Naive thymus-derived CD8-positive, alpha-beta T cell (primary cell): ENCODE measurements around the gene DCDC2C. TPM values are rescaled to one million over a fixed set of nuclear protein-coding genes. Genes with fewer than 3 reads are reported as not detected.

ENCODE experiments used
- ATAC-seq, 2 donors: fragments of 150-1000 bp; cut with Tn5 transposase in 1 of 2; sonication (Bioruptor Pico), chemical (Tn5 transposase) in 1 of 2; 1 replicate in 1 of 2; 2 replicates in 1 of 2; pipeline ENCODE4 v1.10.0; 2021; ENCODE audit warnings: mild to moderate bottlenecking in 2 of 2, moderate library complexity in 2 of 2
- POLR2A ChIA-PET: fragments of 350-600 bp; sonication (Branson Sonifier 250); formaldehyde crosslinking; loops from one replicate; lab custom pipeline; 2021; ENCODE audit warnings: antibody characterized with exemption; lab: Charles Lee
- DNase-seq, 10 donors: peaks; one replicate each; pipeline versions ENCODE4 v3.0.0 to v3.0.0-alpha.2; 2020 to 2022
- H3K27ac Mint-ChIP-seq, 10 donors: one replicate each; pipeline ENCODE4 v1.8.0; 2020 to 2022; ENCODE audit warnings: mild to moderate bottlenecking in 10 of 10, mixed read lengths in 10 of 10, moderate library complexity in 4 of 10, inconsistent platforms in 1 of 10
- H3K27me3 Mint-ChIP-seq, 5 donors: one replicate each; pipeline ENCODE4 v1.8.0; 2021 to 2022; ENCODE audit warnings: mixed read lengths in 5 of 5
- H3K36me3 Mint-ChIP-seq, 3 donors: one replicate each; pipeline ENCODE4 v1.8.0; 2020 to 2022; ENCODE audit warnings: mixed read lengths in 3 of 3, mild to moderate bottlenecking in 2 of 3, inconsistent platforms in 1 of 3
- H3K4me1 Mint-ChIP-seq, 4 donors: one replicate each; pipeline ENCODE4 v1.8.0; 2021 to 2022; ENCODE audit warnings: mixed read lengths in 4 of 4
- H3K4me3 Mint-ChIP-seq, 10 donors: one replicate each; pipeline ENCODE4 v1.8.0; 2020 to 2022; ENCODE audit warnings: mild to moderate bottlenecking in 10 of 10, mixed read lengths in 10 of 10, moderate library complexity in 6 of 10, inconsistent platforms in 1 of 10
- H3K9me3 Mint-ChIP-seq, 9 donors: one replicate each; pipeline ENCODE4 v1.8.0; 2020 to 2022; ENCODE audit warnings: mixed read lengths in 9 of 9, mild to moderate bottlenecking in 3 of 9, inconsistent platforms in 1 of 9, moderate library complexity in 1 of 9
- polyA plus RNA-seq, 3 donors: library from polyadenylated mRNA; unstranded; fragments of 300-500 nt; fragmentation: Illumina TruSeq; gene quantifications; one replicate each; pipeline ENCODE4 v1.2.3, GENCODE V29; 2021
- total RNA-seq, 8 experiments: library from RNA in 2 of 8; stranded (reverse) in 2 of 8; gene quantifications; one replicate each; pipeline ENCODE4 v1.2.3 and lab custom pipeline; 2021 to 2026

DCDC2C gene
- total and polyA plus RNA-seq, 5 experiments from 2014 or later: not detected

- Mint-ChIP-seq H3K27me3 (peaks cover 0 to 7% (median 2%) of the 10 kb centered on the region in 5 donors), H3K27ac (no peak overlapping the region), H3K36me3 (no peaks in the 10 kb centered on the region), H3K9me3 (no peaks in the 10 kb centered on the region), H3K4me3 (no peak overlapping the region), H3K4me1 (peaks cover 0 to 3% (median 0%) of the 10 kb centered on the region in 4 donors)
- POLR2A ChIA-PET: no interaction called here
- ATAC-seq (no peak), DNase-seq (no peak)
These were observed 39.3 kb upstream of the DCDC2C start for GRCh38 chr2:3664118-3664517.

GRCh38 chr2:3664925-3665324 is 38.5 kb upstream of the DCDC2C start:
- ATAC-seq (no peak), DNase-seq (no peak)
- POLR2A ChIA-PET: no interaction called here
- no peak overlapping the region for H3K27ac Mint-ChIP-seq
- H3K9me3 Mint-ChIP-seq: no peaks in the 10 kb centered on the region
- no peak overlapping the region for H3K4me3 Mint-ChIP-seq
- peaks cover 2 to 11% (median 6%) of the 10 kb centered on the region in 5 donors for H3K27me3 Mint-ChIP-seq
- no peaks in the 10 kb centered on the region for H3K36me3 Mint-ChIP-seq
- H3K4me1 Mint-ChIP-seq: peaks cover 0 to 3% (median 0%) of the 10 kb centered on the region in 4 donors

- POLR2A ChIA-PET: no interaction called here
- DNase-seq: peak in 2 of 10 donors; percentile 6 to 45
These were observed 37.3 kb upstream of the DCDC2C start for GRCh38 chr2:3665886-3666612.

DNA sequence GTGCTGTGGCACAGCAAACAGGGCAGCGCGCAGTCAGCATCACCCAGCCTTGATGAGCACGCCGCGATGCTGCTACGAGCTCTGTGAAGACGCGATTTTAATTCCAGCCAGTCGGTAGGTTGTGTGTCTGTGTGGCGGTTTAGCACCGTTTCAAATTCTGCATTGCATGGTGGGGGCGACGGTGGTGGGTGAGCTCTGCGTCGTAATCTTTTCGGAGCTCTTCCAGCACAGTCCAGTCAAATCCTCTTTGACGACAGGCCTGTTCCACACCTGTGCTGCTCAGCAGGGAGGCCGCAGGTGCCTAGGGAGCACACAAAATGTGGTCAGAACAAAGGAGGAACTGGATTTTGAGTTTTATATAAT is 36.8 kb upstream of the DCDC2C start:
- no peak overlapping the region for H3K4me3 Mint-ChIP-seq
- no peaks in the 10 kb centered on the region for H3K9me3 Mint-ChIP-seq
- H3K4me1 Mint-ChIP-seq: no peaks in the 10 kb centered on the region
- DNase-seq (no peak), ATAC-seq (no peak)
- no peak overlapping the region for H3K27ac Mint-ChIP-seq
- peaks cover 2 to 18% (median 6%) of the 10 kb centered on the region in 5 donors for H3K27me3 Mint-ChIP-seq
- no peaks in the 10 kb centered on the region for H3K36me3 Mint-ChIP-seq
- POLR2A ChIA-PET: no interaction called here

More at GRCh38 chr2:3665886-3666612, 37.3 kb upstream of the DCDC2C start:
- no peaks in the 10 kb centered on the region for H3K9me3 Mint-ChIP-seq
- H3K36me3 Mint-ChIP-seq: no peaks in the 10 kb centered on the region
- H3K27ac Mint-ChIP-seq: no peak overlapping the region
- H3K27me3 Mint-ChIP-seq: peaks cover 2 to 18% (median 6%) of the 10 kb centered on the region in 5 donors
- H3K4me3 Mint-ChIP-seq: no peak overlapping the region
- H3K4me1 Mint-ChIP-seq: no peaks in the 10 kb centered on the region
- ATAC-seq: no peak

DNA sequence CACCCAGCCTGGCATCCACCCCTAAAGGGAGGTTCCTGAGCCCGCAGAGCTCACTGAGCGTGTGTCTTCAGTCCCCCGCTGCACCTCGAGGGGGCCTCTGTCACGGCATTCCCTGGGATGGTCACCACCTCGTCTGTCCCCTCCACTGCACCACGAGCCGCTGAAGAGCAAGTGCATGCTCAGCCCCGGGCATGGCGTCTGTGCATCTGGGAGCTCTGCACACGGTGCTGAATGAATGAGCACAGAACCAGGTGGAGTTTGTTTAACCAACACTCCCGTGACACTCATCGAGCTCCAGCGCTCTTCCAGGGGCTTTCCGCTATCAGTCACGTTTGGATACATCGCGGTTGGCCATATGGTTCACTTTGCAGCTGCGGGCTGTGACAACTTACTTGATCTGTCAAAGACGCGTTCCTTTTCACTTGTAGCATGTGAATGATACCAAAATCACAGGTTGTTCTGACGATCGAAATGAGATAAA is 36.2 kb upstream of the DCDC2C start:
- no peak for ATAC-seq
- H3K4me1 Mint-ChIP-seq: no peaks in the 10 kb centered on the region
- POLR2A ChIA-PET: no interaction called here
- H3K27me3 Mint-ChIP-seq: peaks cover 2 to 18% (median 6%) of the 10 kb centered on the region in 5 donors
- no peaks in the 10 kb centered on the region for H3K9me3 Mint-ChIP-seq
- DNase-seq: no peak
- H3K4me3 Mint-ChIP-seq: no peak overlapping the region
- no peaks in the 10 kb centered on the region for H3K36me3 Mint-ChIP-seq
- H3K27ac Mint-ChIP-seq: no peak overlapping the region

DNA sequence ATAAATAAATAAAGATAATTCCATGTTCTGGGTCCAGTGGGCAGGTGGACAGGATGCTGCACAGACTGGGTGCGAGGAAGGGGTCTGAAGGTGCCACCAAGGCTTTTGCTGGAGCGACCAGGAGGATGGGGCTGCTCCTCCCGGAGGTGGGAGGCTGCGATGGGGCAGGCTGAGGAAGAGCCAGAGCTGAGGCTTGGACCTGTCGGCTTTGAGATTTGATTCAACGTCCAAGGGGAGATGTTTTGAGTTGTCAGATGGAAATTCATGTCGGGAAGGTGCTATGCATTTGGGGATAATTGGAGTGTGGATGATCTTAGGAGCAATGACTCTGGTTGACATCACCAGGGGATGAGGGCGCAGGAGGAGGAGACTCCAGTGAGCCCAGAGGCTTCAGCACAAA is 33.7 kb upstream of the DCDC2C start:
- no peaks in the 10 kb centered on the region for H3K36me3 Mint-ChIP-seq
- H3K27me3 Mint-ChIP-seq: peaks cover 2 to 18% (median 6%) of the 10 kb centered on the region in 5 donors
- ATAC-seq (no peak), DNase-seq (no peak)
- H3K4me1 Mint-ChIP-seq: peaks cover 0 to 2% (median 0%) of the 10 kb centered on the region in 4 donors
- H3K27ac Mint-ChIP-seq: no peak overlapping the region
- no peaks in the 10 kb centered on the region for H3K9me3 Mint-ChIP-seq
- POLR2A ChIA-PET: no interaction called here
- H3K4me3 Mint-ChIP-seq: peak overlapping the region in 1 of 10 donors; percentile 2

- no peak overlapping the region for H3K27ac Mint-ChIP-seq
- H3K36me3 Mint-ChIP-seq: no peaks in the 10 kb centered on the region
- peaks cover 2 to 18% (median 6%) of the 10 kb centered on the region in 5 donors for H3K27me3 Mint-ChIP-seq
- no peak overlapping the region for H3K4me3 Mint-ChIP-seq
- peaks cover 0 to 2% (median 0%) of the 10 kb centered on the region in 4 donors for H3K4me1 Mint-ChIP-seq
- no peaks in the 10 kb centered on the region for H3K9me3 Mint-ChIP-seq
- POLR2A ChIA-PET: no interaction called here
- ATAC-seq (no peak), DNase-seq (peak in 1 of 10 donors; percentile 35)
These were observed 33.0 kb upstream of the DCDC2C start for GRCh38 chr2:3670376-3670775.

- Mint-ChIP-seq H3K4me1 (peaks cover 0 to 2% (median 0%) of the 10 kb centered on the region in 4 donors), H3K9me3 (no peaks in the 10 kb centered on the region), H3K36me3 (no peaks in the 10 kb centered on the region), H3K4me3 (no peak overlapping the region), H3K27me3 (peaks cover 0 to 18% (median 6%) of the 10 kb centered on the region in 5 donors), H3K27ac (no peak overlapping the region)
- no peak for ATAC-seq
- POLR2A ChIA-PET: no interaction called here
- DNase-seq: no peak
These were observed 32.4 kb upstream of the DCDC2C start for GRCh38 chr2:3670941-3671340.

DNA sequence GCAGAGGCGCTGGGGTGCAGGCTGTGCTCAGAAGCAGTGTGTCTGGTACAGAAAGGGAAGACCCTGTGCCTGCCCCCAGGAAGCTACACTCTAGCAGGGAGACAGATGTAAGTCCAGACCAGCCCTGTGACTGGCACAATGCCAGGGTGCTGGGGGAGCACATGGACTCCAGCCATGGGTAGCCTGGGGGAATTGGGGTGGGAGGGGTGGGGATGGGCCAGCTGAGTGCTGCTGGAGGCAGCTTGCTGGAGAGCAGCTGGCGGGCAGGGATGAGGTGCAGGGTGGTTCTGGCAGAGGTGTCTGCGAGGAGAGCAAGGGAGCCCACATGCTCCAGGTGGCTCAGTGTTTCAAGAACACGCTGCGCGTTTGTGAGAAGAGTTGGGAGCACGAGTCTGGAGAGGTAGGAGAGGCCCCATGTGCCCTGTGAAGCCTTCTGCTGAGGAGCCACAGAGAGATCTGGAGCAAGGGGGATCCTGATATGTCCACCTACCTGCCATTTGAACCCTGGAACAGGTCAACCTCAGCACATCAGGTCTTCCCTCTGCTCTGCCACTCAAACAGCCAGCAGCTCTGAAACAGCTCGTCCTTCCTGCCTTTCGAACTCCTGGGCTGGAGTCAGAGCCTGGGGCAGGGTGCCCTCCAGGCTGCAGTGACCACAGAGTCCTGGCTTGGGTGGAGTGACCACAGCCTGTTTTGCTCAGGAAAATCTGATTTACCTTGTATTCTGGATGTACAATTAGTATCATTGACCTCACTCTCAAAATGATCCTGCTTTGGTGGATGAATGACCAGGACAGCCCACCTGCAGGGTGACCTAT is 30.3 kb upstream of the DCDC2C start:
- H3K4me1 Mint-ChIP-seq: peaks cover 0 to 2% (median 0%) of the 10 kb centered on the region in 4 donors
- H3K36me3 Mint-ChIP-seq: no peaks in the 10 kb centered on the region
- peaks cover 0 to 30% (median 12%) of the 10 kb centered on the region in 5 donors for H3K27me3 Mint-ChIP-seq
- no peak for ATAC-seq
- H3K27ac Mint-ChIP-seq: peak overlapping the region in 1 of 10 donors; percentile 24
- H3K9me3 Mint-ChIP-seq: no peaks in the 10 kb centered on the region
- H3K4me3 Mint-ChIP-seq: no peak overlapping the region
- no peak for DNase-seq
- POLR2A ChIA-PET: no interaction called here

DNA sequence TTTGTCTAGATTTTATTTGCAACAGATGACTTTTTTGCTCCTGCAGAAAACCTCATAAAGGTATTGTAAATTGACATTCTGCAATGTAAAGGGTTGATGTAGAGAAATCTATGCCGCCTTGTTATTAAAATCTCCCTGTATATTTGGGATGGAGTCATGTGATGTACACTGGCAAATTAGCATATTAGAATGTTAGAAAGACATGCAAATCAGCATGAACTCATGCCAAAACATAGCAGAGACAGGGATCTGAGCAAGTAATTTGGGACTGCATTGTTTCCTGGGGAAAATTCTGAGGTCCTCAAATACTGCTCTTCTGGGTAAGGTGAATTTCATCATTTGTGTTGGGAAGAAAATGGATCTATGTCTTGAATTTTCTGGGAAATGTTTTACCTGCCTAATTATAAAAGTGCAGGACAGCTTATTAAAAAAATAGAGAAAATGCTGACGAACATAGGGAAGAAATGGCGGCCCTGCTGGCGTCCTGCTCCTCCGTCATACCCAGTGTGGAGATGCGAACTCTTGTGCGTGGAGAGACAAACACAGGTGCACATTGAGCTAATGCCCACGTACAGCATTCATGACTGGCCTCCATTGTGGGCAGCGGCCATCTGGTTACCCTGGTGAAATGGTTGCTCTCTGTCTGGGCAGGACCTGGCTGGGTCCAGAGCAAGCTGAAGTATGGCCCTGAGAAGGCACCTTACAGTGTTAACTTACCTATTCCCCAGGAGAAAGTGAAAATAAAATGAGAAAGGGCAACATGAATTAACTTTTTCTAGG is 29.1 kb upstream of the DCDC2C start:
- no peaks in the 10 kb centered on the region for H3K9me3 Mint-ChIP-seq
- no peaks in the 10 kb centered on the region for H3K36me3 Mint-ChIP-seq
- ATAC-seq: no peak
- peaks cover 0 to 36% (median 13%) of the 10 kb centered on the region in 5 donors for H3K27me3 Mint-ChIP-seq
- peaks cover 0 to 2% (median 0%) of the 10 kb centered on the region in 4 donors for H3K4me1 Mint-ChIP-seq
- peak overlapping the region in 1 of 10 donors; percentile 25 for H3K27ac Mint-ChIP-seq
- no peak for DNase-seq
- H3K4me3 Mint-ChIP-seq: no peak overlapping the region
- POLR2A ChIA-PET: no interaction called here

GRCh38 chr2:3675687-3676086 is 27.7 kb upstream of the DCDC2C start:
- no peaks in the 10 kb centered on the region for H3K36me3 Mint-ChIP-seq
- ATAC-seq: no peak
- POLR2A ChIA-PET: no interaction called here
- no peak overlapping the region for H3K4me3 Mint-ChIP-seq
- no peaks in the 10 kb centered on the region for H3K9me3 Mint-ChIP-seq
- no peak for DNase-seq
- peak overlapping the region in 1 of 10 donors; percentile 29 for H3K27ac Mint-ChIP-seq
- peaks cover 0 to 22% (median 9%) of the 10 kb centered on the region in 5 donors for H3K27me3 Mint-ChIP-seq
- H3K4me1 Mint-ChIP-seq: peaks cover 0 to 2% (median 0%) of the 10 kb centered on the region in 4 donors

DNA sequence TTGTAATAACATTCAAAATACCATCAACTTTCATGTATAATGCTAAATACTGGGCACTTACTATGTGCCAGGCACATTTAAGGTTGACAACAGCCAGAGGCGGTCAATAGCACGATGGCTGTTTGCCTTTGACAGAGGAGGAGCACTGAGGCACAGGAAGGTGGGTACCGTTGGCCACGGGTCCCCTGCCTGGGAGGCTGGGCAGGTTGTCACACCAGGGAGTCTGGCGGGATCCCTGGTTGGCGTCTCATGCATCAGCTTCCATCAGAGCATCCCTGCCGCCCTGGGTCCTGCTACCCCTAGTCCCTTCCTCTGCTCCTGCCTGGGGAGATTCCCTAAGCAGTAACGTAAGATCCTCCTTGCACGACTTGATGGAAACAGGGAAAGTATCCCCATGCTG is 25.9 kb upstream of the DCDC2C start:
- peaks cover 0 to 18% (median 9%) of the 10 kb centered on the region in 5 donors for H3K27me3 Mint-ChIP-seq
- no peak for ATAC-seq
- POLR2A ChIA-PET: no interaction called here
- no peak for DNase-seq
- peaks cover 0 to 2% (median 0%) of the 10 kb centered on the region in 4 donors for H3K4me1 Mint-ChIP-seq
- H3K4me3 Mint-ChIP-seq: no peak overlapping the region
- no peaks in the 10 kb centered on the region for H3K9me3 Mint-ChIP-seq
- H3K36me3 Mint-ChIP-seq: no peaks in the 10 kb centered on the region
- H3K27ac Mint-ChIP-seq: no peak overlapping the region
